Subcutaneous abdominal adipose tissue (tissue), 5 donors: ENCODE data around the gene P2RX7.

ENCODE experiments used
- H3K27ac ChIP-seq: one replicate; pipeline ENCODE4 v1.7.0; 2013; ENCODE audit warnings: low read depth, mild to moderate bottlenecking, inconsistent platforms, low read length, moderate library complexity
- H3K27me3 ChIP-seq, 5 donors: one replicate each; pipeline ENCODE4 v1.7.0; 2013; ENCODE audit warnings: low read length in 5 of 5, inconsistent platforms in 1 of 5; ENCODE audit not compliant: control insufficient read depth in 5 of 5, insufficient read depth in 4 of 5
- H3K36me3 ChIP-seq, 5 donors: one replicate each; pipeline ENCODE4 v1.7.0; 2013; ENCODE audit warnings: low read length in 5 of 5; ENCODE audit not compliant: control insufficient read depth in 5 of 5, insufficient read depth in 5 of 5
- H3K4me1 ChIP-seq, 5 donors: one replicate each; pipeline ENCODE4 v1.7.0; 2013; ENCODE audit warnings: low read length in 5 of 5, mild to moderate bottlenecking in 3 of 5, moderate library complexity in 1 of 5; ENCODE audit not compliant: control insufficient read depth in 5 of 5, insufficient read depth in 5 of 5
- H3K4me3 ChIP-seq, 5 donors: one replicate each; pipeline ENCODE4 v1.7.0; 2013; ENCODE audit warnings: low read length in 5 of 5, low read depth in 1 of 5
- H3K9ac ChIP-seq, 5 donors: one replicate each; pipeline ENCODE4 v1.7.0; 2013; ENCODE audit warnings: low read length in 5 of 5, mild to moderate bottlenecking in 4 of 5, moderate library complexity in 3 of 5
- H3K9me3 ChIP-seq, 5 donors: one replicate each; pipeline ENCODE4 v1.7.0; 2013; ENCODE audit warnings: low read length in 5 of 5; ENCODE audit not compliant: control insufficient read depth in 5 of 5
- donor health status: healthy.
- donor health status: healthy.
- donor health status: healthy.
- donor health status: healthy.
- donor health status: healthy.

P2RX7 gene

GRCh38 chr12:121130866-121131373, 1.8 kb upstream of the P2RX7 start:
- Histone ChIP-seq H3K9me3 (no peaks in the 10 kb centered on the region), H3K4me3 (no peak overlapping the region), H3K27me3 (no peaks in the 10 kb centered on the region), H3K4me1 (peaks cover 2 to 39% (median 21%) of the 10 kb centered on the region in 5 donors), H3K27ac (no peak overlapping the region), H3K36me3 (no peaks in the 10 kb centered on the region), H3K9ac (no peak overlapping the region)

GRCh38 chr12:121131941-121132341, 735 bp upstream of the P2RX7 start:
- Histone ChIP-seq H3K27ac (no peak overlapping the region), H3K9me3 (no peaks in the 10 kb centered on the region), H3K9ac (no peak overlapping the region), H3K27me3 (no peaks in the 10 kb centered on the region), H3K4me3 (no peak overlapping the region), H3K4me1 (peaks cover 2 to 39% (median 21%) of the 10 kb centered on the region in 5 donors), H3K36me3 (no peaks in the 10 kb centered on the region)

GRCh38 chr12:121133838-121134237, 1.2 kb downstream of the P2RX7 start:
- peak overlapping the region in 2 of 5 donors; percentile 78 to 84 for H3K4me3 ChIP-seq
- no peaks in the 10 kb centered on the region for H3K36me3 ChIP-seq
- peaks cover 2 to 29% (median 18%) of the 10 kb centered on the region in 5 donors for H3K4me1 ChIP-seq
- no peak overlapping the region for H3K27ac ChIP-seq
- H3K9ac ChIP-seq = no peak overlapping the region
- no peaks in the 10 kb centered on the region for H3K9me3 ChIP-seq
- H3K27me3 ChIP-seq = no peaks in the 10 kb centered on the region

- no peak overlapping the region for H3K9ac ChIP-seq
- no peak overlapping the region for H3K27ac ChIP-seq
- no peaks in the 10 kb centered on the region for H3K36me3 ChIP-seq
- no peaks in the 10 kb centered on the region for H3K9me3 ChIP-seq
- H3K27me3 ChIP-seq = no peaks in the 10 kb centered on the region
- H3K4me1 ChIP-seq = peaks cover 0 to 19% (median 13%) of the 10 kb centered on the region in 5 donors
- no peak overlapping the region for H3K4me3 ChIP-seq
Measured at GRCh38 chr12:121135320-121135719, 2.6 kb downstream of the P2RX7 start.

GRCh38 chr12:121137512-121137911, 4.8 kb downstream of the P2RX7 start:
- H3K9me3 ChIP-seq = peaks cover 0 to 6% (median 0%) of the 10 kb centered on the region in 5 donors
- H3K9ac ChIP-seq = no peak overlapping the region
- H3K27me3 ChIP-seq = no peaks in the 10 kb centered on the region
- H3K4me1 ChIP-seq = peaks cover 0 to 16% (median 11%) of the 10 kb centered on the region in 5 donors
- no peak overlapping the region for H3K4me3 ChIP-seq
- H3K27ac ChIP-seq = no peak overlapping the region
- no peaks in the 10 kb centered on the region for H3K36me3 ChIP-seq

- H3K36me3 ChIP-seq = no peaks in the 10 kb centered on the region
- H3K9ac ChIP-seq = no peak overlapping the region
- H3K4me3 ChIP-seq = no peak overlapping the region
- H3K27ac ChIP-seq = no peak overlapping the region
- H3K9me3 ChIP-seq = peaks cover 0 to 6% (median 0%) of the 10 kb centered on the region in 5 donors
- no peaks in the 10 kb centered on the region for H3K27me3 ChIP-seq
- H3K4me1 ChIP-seq = peaks cover 0 to 8% (median 3%) of the 10 kb centered on the region in 5 donors
Measured at GRCh38 chr12:121138284-121138683, 5.6 kb downstream of the P2RX7 start.

- H3K4me3 ChIP-seq = no peak overlapping the region
Measured at GRCh38 chr12:121139286-121139685, 6.6 kb downstream of the P2RX7 start.

GRCh38 chr12:121142171-121142950, 9.7 kb downstream of the P2RX7 start:
- H3K9ac ChIP-seq = no peak overlapping the region
- peaks cover 0 to 10% (median 0%) of the 10 kb centered on the region in 5 donors for H3K9me3 ChIP-seq
- H3K36me3 ChIP-seq = no peaks in the 10 kb centered on the region
- peaks cover 0 to 6% (median 0%) of the 10 kb centered on the region in 5 donors for H3K4me1 ChIP-seq
- no peaks in the 10 kb centered on the region for H3K27me3 ChIP-seq
- no peak overlapping the region for H3K4me3 ChIP-seq
- H3K27ac ChIP-seq = no peak overlapping the region

More at GRCh38 chr12:121139286-121139685, 6.6 kb downstream of the P2RX7 start:
- no peak overlapping the region for H3K27ac ChIP-seq
- H3K36me3 ChIP-seq = no peaks in the 10 kb centered on the region
- H3K9me3 ChIP-seq = peaks cover 0 to 6% (median 0%) of the 10 kb centered on the region in 5 donors
- H3K9ac ChIP-seq = no peak overlapping the region
- no peaks in the 10 kb centered on the region for H3K4me1 ChIP-seq
- no peaks in the 10 kb centered on the region for H3K27me3 ChIP-seq

GRCh38 chr12:121144416-121144914, 11.8 kb downstream of the P2RX7 start:
- Histone ChIP-seq H3K9me3 (peaks cover 0 to 10% (median 0%) of the 10 kb centered on the region in 5 donors), H3K27ac (no peak overlapping the region)

GRCh38 chr12:121145221-121145620, 12.5 kb downstream of the P2RX7 start:
- Histone ChIP-seq H3K27ac (no peak overlapping the region), H3K4me3 (no peak overlapping the region), H3K4me1 (peaks cover 0 to 6% (median 0%) of the 10 kb centered on the region in 5 donors), H3K9me3 (peaks cover 0 to 10% (median 0%) of the 10 kb centered on the region in 5 donors), H3K9ac (no peak overlapping the region), H3K36me3 (no peaks in the 10 kb centered on the region), H3K27me3 (no peaks in the 10 kb centered on the region)

More at GRCh38 chr12:121144416-121144914, 11.8 kb downstream of the P2RX7 start:
- H3K27me3 ChIP-seq = no peaks in the 10 kb centered on the region
- H3K4me1 ChIP-seq = peaks cover 0 to 6% (median 0%) of the 10 kb centered on the region in 5 donors
- no peak overlapping the region for H3K4me3 ChIP-seq
- no peaks in the 10 kb centered on the region for H3K36me3 ChIP-seq
- no peak overlapping the region for H3K9ac ChIP-seq
